ENCODE measurements around the gene G6PD.
A peak's percentile ranks its signal among the peaks of the same experiment; 100 is the strongest.
"Not testable (repeated sequence)": the region's sequence is repeated elsewhere in the genome, so short reads cannot be mapped to it uniquely, and the experiment has no call there.

The G6PD gene

GRCh38 chrX:154501423-154501822, 45.2 kb downstream of the G6PD start:
- not testable (repeated sequence) for H3K27me3 ChIP-seq (ENCODE audit: control insufficient read depth, insufficient read depth, low read length); H3K9me3 ChIP-seq (ENCODE audit: control insufficient read depth, insufficient read depth, low read length); DNase-seq (ENCODE audit: low read depth, low spot score); H3K36me3 ChIP-seq (ENCODE audit: control insufficient read depth, insufficient read depth, low read length); H3K27ac ChIP-seq (ENCODE audit: low read length); H3K4me1 ChIP-seq (ENCODE audit: control insufficient read depth, insufficient read depth, low read length); H3K4me3 ChIP-seq (ENCODE audit: low read length)
- WGBS (ENCODE audit: insufficient coverage, insufficient read length), result no CpG with 5 or more reads among the region's 7 CpGs

GRCh38 chrX:154496591-154497137, 50.0 kb downstream of the G6PD start:
- H3K27ac ChIP-seq (ENCODE audit: low read length); H3K4me1 ChIP-seq (ENCODE audit: control insufficient read depth, insufficient read depth, low read length); DNase-seq (ENCODE audit: low read depth, low spot score); H3K27me3 ChIP-seq (ENCODE audit: control insufficient read depth, insufficient read depth, low read length); H3K36me3 ChIP-seq (ENCODE audit: control insufficient read depth, insufficient read depth, low read length); H3K9me3 ChIP-seq (ENCODE audit: control insufficient read depth, insufficient read depth, low read length); H3K4me3 ChIP-seq (ENCODE audit: low read length): not testable (repeated sequence)
- no CpG with 5 or more reads among the region's 4 CpGs for WGBS (ENCODE audit: insufficient coverage, insufficient read length)

- Histone ChIP-seq H3K27ac (ENCODE audit: low read length) (no peak overlapping the region), H3K4me1 (ENCODE audit: control insufficient read depth, insufficient read depth, low read length) (no peaks in the 10 kb centered on the region), H3K36me3 (ENCODE audit: control insufficient read depth, insufficient read depth, low read length) (no peaks in the 10 kb centered on the region), H3K9me3 (ENCODE audit: control insufficient read depth, insufficient read depth, low read length) (no peaks in the 10 kb centered on the region), H3K4me3 (ENCODE audit: low read length) (no peak overlapping the region), H3K27me3 (ENCODE audit: control insufficient read depth, insufficient read depth, low read length) (no peaks in the 10 kb centered on the region)
- no CpG with 5 or more reads among the region's 6 CpGs for WGBS (ENCODE audit: insufficient coverage, insufficient read length)
- no peak for DNase-seq (ENCODE audit: low read depth, low spot score)
Observed at GRCh38 chrX:154495472-154495922, 51.1 kb downstream of the G6PD start.

- Histone ChIP-seq H3K4me1 (ENCODE audit: control insufficient read depth, insufficient read depth, low read length) (no peaks in the 10 kb centered on the region), H3K4me3 (ENCODE audit: low read length) (no peak overlapping the region), H3K9me3 (ENCODE audit: control insufficient read depth, insufficient read depth, low read length) (no peaks in the 10 kb centered on the region), H3K27me3 (ENCODE audit: control insufficient read depth, insufficient read depth, low read length) (no peaks in the 10 kb centered on the region), H3K36me3 (ENCODE audit: control insufficient read depth, insufficient read depth, low read length) (no peaks in the 10 kb centered on the region), H3K27ac (ENCODE audit: low read length) (no peak overlapping the region)
- no CpG with 5 or more reads among the region's 3 CpGs for WGBS (ENCODE audit: insufficient coverage, insufficient read length)
- DNase-seq (ENCODE audit: low read depth, low spot score), result no peak
Observed at GRCh38 chrX:154494715-154495114, 51.9 kb downstream of the G6PD start.

- peak; percentile 78 for DNase-seq (ENCODE audit: low read depth, low spot score)
- no CpG with 5 or more reads among the region's 71 CpGs for WGBS (ENCODE audit: insufficient coverage, insufficient read length)
- Histone ChIP-seq H3K4me3 (ENCODE audit: low read length) (peak within 1 kb of the TSS; percentile 53; the same call in 1 of the 2 replicates), H3K27me3 (ENCODE audit: control insufficient read depth, insufficient read depth, low read length) (no peaks in the 10 kb centered on the region), H3K36me3 (ENCODE audit: control insufficient read depth, insufficient read depth, low read length) (no peaks in the 10 kb centered on the region; the same call in 1 of the 2 replicates), H3K27ac (ENCODE audit: low read length) (no peak within 1 kb of the TSS), H3K9me3 (ENCODE audit: control insufficient read depth, insufficient read depth, low read length) (no peaks in the 10 kb centered on the region), H3K4me1 (ENCODE audit: control insufficient read depth, insufficient read depth, low read length) (peaks cover 2% of the 10 kb centered on the region; the same call in 1 of the 2 replicates)
Observed at GRCh38 chrX:154490414-154491083, 56.1 kb downstream of the G6PD start, which contains the start of gene SLC10A3. Gene SLC10A3, minus strand, starts transcription at chrX:154490629. Its CDS starts 1,689 bp downstream, at chrX:154488940.

- no peak overlapping the region for H3K27ac ChIP-seq (ENCODE audit: low read length)
- no peak for DNase-seq (ENCODE audit: low read depth, low spot score)
- H3K9me3 ChIP-seq (ENCODE audit: control insufficient read depth, insufficient read depth, low read length), result no peaks in the 10 kb centered on the region
- WGBS (ENCODE audit: insufficient coverage, insufficient read length), result no CpG with 5 or more reads among the region's 19 CpGs
- peaks cover 2% of the 10 kb centered on the region; the same call in 1 of the 2 replicates for H3K4me1 ChIP-seq (ENCODE audit: control insufficient read depth, insufficient read depth, low read length)
- H3K4me3 ChIP-seq (ENCODE audit: low read length), result peak overlapping the region; percentile 53; the same call in 1 of the 2 replicates
- no peaks in the 10 kb centered on the region for H3K27me3 ChIP-seq (ENCODE audit: control insufficient read depth, insufficient read depth, low read length)
- no peaks in the 10 kb centered on the region; the same call in 1 of the 2 replicates for H3K36me3 ChIP-seq (ENCODE audit: control insufficient read depth, insufficient read depth, low read length)
Observed at GRCh38 chrX:154490021-154490413, 56.6 kb downstream of the G6PD start.

GRCh38 chrX:154489182-154489581, 57.5 kb downstream of the G6PD start:
- no peak for DNase-seq (ENCODE audit: low read depth, low spot score)
- no CpG with 5 or more reads among the region's 4 CpGs for whole genome bisulfite sequencing (ENCODE audit: insufficient coverage, insufficient read length)
- H3K4me3 ChIP-seq (ENCODE audit: low read length), result no peak overlapping the region

GRCh38 chrX:154488336-154489075, 58.1 kb downstream of the G6PD start:
- Histone ChIP-seq H3K9me3 (ENCODE audit: control insufficient read depth, insufficient read depth, low read length) (no peaks in the 10 kb centered on the region), H3K36me3 (ENCODE audit: control insufficient read depth, insufficient read depth, low read length) (peaks cover 3% of the 10 kb centered on the region; the same call in 1 of the 2 replicates), H3K4me3 (ENCODE audit: low read length) (no peak overlapping the region), H3K4me1 (ENCODE audit: control insufficient read depth, insufficient read depth, low read length) (peaks cover 2% of the 10 kb centered on the region; the same call in 1 of the 2 replicates), H3K27ac (ENCODE audit: low read length) (no peak overlapping the region), H3K27me3 (ENCODE audit: control insufficient read depth, insufficient read depth, low read length) (no peaks in the 10 kb centered on the region)
- no peak for DNase-seq (ENCODE audit: low read depth, low spot score)
- WGBS (ENCODE audit: insufficient coverage, insufficient read length), result no CpG with 5 or more reads among the region's 20 CpGs

More at GRCh38 chrX:154489182-154489581, 57.5 kb downstream of the G6PD start:
- H3K36me3 ChIP-seq (ENCODE audit: control insufficient read depth, insufficient read depth, low read length), result peaks cover 3% of the 10 kb centered on the region; the same call in 1 of the 2 replicates
- no peak overlapping the region for H3K27ac ChIP-seq (ENCODE audit: low read length)
- no peaks in the 10 kb centered on the region for H3K27me3 ChIP-seq (ENCODE audit: control insufficient read depth, insufficient read depth, low read length)
- H3K9me3 ChIP-seq (ENCODE audit: control insufficient read depth, insufficient read depth, low read length), result no peaks in the 10 kb centered on the region
- peaks cover 2% of the 10 kb centered on the region; the same call in 1 of the 2 replicates for H3K4me1 ChIP-seq (ENCODE audit: control insufficient read depth, insufficient read depth, low read length)

GRCh38 chrX:154487518-154488290, 58.9 kb downstream of the G6PD start:
- no peak overlapping the region for H3K27ac ChIP-seq (ENCODE audit: low read length)
- WGBS (ENCODE audit: insufficient coverage, insufficient read length), result no CpG with 5 or more reads among the region's 28 CpGs
- DNase-seq (ENCODE audit: low read depth, low spot score), result no peak
- H3K27me3 ChIP-seq (ENCODE audit: control insufficient read depth, insufficient read depth, low read length), result no peaks in the 10 kb centered on the region
- H3K36me3 ChIP-seq (ENCODE audit: control insufficient read depth, insufficient read depth, low read length), result peaks cover 3% of the 10 kb centered on the region; the same call in 1 of the 2 replicates
- no peak overlapping the region for H3K4me3 ChIP-seq (ENCODE audit: low read length)
- no peaks in the 10 kb centered on the region for H3K9me3 ChIP-seq (ENCODE audit: control insufficient read depth, insufficient read depth, low read length)
- peaks cover 2% of the 10 kb centered on the region; the same call in 1 of the 2 replicates for H3K4me1 ChIP-seq (ENCODE audit: control insufficient read depth, insufficient read depth, low read length)
